GM19438 (cell line): ENCODE data around the gene TBK1.
A peak's percentile ranks its signal among the peaks of the same experiment; 100 is the strongest.

Source experiments
- ATAC-seq: cut with Tn5 transposase; IDR thresholded peaks from one replicate; pipeline ENCODE4 v1.9.1; 2021; ENCODE audit warnings: low read depth; ENCODE audit not compliant: unreplicated experiment

The TBK1 gene

DNA sequence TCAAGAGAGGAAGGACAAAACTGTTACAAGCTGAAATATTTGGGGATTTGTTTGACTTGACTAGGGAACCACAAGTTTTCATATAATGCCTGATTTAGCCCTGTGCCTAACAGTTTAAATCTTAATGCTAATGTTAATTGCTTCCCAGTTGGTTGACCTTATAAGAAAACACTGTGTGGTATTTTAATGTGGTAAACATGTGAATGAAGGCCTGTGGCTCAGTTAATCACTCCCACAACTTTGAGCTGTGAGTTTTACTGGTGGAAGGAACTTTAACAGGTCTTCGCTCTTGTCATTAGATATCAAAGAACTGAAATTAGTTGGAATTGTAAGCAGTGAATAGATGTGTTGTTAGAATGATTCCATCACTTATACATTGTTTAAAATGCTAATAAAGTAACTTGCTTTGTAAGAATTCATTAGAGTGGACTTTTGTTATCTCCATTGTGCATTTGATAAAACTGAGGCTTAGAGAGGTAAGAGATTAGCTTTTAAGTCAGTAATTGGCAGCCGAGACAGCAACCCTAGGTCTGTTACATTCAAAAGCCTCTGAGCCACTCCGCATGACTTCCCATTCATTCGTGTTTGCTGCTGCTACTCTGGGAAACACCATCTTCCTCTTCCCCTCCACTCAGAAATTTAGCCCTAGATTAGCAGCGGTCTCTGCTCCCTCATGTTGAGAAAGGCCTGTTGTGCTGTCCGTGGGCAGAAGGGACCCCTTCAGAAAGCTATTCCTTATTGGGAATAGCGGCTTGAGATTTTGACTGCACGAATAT lies 1.0 kb upstream of the TBK1 start:
- ATAC-seq = no peak

GRCh38 chr12:64452559-64453329 lies 824 bp downstream of the TBK1 start:
- no peak for ATAC-seq

DNA sequence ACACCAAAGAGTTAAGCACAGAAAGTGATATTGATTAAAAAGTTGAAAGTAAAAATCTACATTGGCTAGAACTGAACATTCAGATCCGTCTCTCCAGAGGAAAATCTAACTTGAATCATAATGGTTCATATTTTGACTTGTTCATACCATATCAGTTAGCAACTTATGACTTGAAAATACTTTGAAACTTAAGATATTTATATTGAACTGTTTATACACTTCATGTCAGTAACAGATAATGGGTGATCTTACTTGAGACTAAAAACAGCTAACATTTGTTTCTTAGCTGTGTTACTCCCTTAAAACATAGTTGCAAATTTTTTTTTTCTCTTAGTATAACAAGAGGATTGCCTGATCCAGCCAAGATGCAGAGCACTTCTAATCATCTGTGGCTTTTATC lies 3.6 kb downstream of the TBK1 start:
- no peak for ATAC-seq

GRCh38 chr12:64456119-64456518 lies 4.2 kb downstream of the TBK1 start:
- ATAC-seq = no peak

DNA sequence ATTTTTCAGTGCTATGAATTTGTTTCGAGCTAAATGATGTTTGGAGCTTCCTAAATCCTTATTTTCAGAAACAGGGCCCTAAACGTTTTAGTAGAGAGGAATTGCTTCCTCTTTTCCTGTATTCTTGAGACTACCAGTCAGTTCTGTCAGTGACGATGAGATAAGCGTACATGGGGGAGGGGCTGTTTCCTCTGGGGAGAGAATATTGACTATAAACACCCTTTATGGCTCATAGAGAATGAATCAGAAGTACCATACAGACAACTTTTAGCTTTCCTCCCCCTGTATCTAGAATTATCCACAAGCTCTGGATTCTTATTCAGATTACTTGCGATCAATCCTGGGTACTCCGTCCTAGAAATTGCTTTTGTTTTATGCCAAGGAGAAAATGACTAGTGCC lies 5.1 kb downstream of the TBK1 start:
- no peak for ATAC-seq

GRCh38 chr12:64457466-64457865 lies 5.5 kb downstream of the TBK1 start:
- peak; percentile 71 for ATAC-seq

DNA sequence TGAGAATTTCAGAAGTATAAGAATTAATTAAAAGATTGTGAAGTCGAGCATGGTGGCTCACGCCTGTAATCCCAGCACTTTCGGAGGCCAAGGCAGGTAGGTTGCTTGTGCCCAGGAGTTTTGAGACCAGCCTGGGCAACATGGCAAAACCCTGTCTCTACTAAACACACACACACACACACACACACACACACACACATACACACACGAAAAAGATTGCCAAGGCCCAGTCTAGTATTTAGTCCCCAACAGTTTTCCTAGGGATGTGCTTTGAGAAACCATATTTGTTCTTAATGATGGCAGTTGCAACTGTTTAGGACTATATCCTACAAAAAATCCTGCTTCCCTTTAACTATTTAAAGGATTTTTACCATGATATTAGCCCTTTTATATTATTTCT lies 6.0 kb downstream of the TBK1 start:
- no peak for ATAC-seq

DNA sequence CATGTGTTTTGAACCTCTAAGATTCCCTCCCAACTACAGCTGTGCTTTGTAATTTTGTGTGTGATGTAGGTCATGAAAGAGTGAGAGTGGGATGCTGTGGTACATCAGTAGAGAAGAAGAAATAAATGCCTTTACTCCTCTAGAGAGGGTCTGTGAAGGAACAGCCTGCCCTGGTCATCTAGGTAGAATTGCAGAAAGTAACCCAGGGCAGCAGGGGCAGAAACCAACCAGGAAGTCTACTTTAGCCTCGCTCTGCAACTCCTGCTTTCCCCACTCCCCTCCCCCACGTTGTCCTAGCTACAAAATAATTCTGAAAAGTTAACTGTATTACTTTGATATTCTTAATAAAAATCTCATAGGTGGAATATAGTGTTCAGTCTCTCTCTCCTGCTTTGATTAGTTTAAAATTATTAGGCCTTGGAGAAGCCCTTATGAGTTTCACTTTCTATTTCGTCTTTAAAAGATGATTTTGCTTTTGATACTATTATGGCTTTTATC lies 7.5 kb downstream of the TBK1 start:
- ATAC-seq = peak; percentile 43

DNA sequence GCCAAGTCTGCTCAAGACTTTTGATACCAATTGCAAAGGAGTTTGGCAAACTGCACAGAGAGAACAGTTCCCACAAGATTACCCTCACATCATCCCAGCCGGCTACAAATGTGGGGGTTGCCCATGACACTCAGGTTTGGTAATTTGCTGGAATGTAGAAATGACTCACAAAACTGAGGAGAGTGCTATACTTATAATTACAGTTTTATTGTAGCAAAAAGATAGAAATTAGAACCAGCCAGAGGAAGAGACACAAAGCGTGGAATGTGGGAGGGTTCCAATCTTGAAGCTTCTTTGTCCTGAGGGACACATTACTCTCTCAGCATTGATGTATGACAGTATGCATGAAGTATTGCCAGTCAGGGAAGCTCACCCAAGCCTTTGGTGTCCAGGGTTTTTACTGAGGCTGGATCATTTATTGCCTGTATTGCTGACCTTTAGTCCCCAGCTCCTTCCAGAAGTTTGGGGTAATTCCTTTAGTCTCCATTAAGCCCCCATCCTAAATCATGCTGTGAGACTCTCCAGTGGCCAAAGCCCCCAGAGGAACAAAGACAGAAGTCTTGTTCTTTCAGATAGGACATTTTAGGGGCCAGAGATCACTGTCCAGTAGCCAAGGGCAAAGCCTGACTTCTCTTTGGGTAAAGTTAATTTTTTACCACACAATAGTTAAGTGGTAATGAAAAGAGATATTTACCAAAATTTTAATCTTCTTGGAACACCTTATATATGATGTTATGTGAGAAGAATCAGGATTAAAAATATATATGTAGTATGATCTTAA lies 9.9 kb downstream of the TBK1 start:
- no peak for ATAC-seq

- ATAC-seq = no peak
Measured at GRCh38 chr12:64466178-64466577, 14.3 kb downstream of the TBK1 start.

- ATAC-seq = no peak
Measured at GRCh38 chr12:64468966-64469365, 17.0 kb downstream of the TBK1 start.

GRCh38 chr12:64469455-64470142 lies 17.7 kb downstream of the TBK1 start:
- no peak for ATAC-seq

DNA sequence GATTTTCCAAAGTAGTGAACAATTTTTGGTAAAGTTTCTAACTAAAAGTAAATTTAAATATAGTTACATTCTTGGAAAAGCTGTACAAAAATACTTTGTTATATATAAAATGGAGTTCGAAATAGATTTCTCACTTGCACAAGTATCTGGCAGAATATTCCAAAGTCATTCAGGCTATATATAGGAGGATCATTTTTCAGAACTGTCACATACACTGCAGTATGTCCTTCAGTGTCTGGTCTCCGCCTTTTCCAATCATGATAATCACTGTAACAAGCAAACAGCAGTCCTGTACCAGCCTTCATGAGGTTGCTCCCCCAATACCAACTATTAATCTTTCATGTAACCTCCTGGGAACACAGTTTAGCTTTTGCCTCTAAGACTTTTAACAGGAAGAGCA lies 18.6 kb downstream of the TBK1 start:
- ATAC-seq = no peak

GRCh38 chr12:64473176-64473575 lies 21.3 kb downstream of the TBK1 start:
- ATAC-seq = no peak

DNA sequence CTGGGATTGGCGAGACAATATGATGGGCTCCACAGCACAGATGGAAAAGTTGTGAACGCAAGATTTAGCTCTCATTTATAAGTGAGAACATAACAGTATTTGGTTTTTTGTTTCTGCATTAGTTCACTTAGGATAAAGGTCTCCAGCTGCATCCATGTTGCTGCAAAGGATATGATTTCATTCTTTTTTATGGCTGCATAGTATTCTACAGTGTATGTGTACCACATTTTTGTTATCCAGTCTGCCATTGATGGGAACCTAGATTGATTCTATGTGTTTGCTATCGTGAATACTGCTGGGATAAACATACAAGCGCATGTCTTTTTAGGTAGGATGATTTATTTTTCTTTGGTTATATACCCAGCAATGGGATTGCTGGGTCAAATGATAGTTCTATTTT lies 23.6 kb downstream of the TBK1 start:
- ATAC-seq = no peak

DNA sequence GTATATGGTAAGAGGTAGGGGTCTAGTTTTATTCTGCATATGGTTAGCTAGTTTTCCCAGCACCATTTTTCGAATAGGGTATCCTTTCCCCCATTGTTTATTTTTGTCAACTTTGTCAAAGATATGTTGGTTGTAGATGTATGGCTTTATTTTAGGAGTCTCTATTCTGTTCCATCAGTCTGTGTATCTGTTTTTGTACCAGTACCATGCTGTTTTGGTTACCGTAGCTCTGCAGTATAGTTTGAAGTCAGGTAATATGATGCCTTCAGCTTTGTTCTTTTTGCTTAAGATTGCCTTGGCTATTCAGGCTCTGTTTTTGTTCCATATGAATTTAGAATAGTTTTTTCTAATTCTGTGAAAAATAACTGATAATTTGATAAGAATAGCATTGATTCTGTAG lies 24.9 kb downstream of the TBK1 start:
- no peak for ATAC-seq

DNA sequence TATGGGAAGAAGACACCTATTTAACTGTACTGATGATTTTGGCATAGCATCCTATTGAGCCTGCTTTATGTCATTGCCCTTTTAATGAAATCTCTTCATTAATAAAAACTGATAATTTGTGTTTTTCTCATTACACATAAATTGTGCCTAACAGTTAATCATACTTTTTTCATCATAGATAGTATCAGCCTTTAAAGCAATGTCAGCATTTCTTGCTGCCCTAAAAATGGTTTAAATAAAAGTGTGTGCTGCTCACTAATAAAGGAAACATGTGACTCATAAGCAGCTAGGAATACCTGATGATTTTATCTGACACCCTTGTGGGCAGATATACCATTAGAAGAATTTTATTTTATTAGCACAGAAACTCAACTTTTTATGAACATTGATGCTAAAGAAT lies 26.7 kb downstream of the TBK1 start:
- no peak for ATAC-seq

DNA sequence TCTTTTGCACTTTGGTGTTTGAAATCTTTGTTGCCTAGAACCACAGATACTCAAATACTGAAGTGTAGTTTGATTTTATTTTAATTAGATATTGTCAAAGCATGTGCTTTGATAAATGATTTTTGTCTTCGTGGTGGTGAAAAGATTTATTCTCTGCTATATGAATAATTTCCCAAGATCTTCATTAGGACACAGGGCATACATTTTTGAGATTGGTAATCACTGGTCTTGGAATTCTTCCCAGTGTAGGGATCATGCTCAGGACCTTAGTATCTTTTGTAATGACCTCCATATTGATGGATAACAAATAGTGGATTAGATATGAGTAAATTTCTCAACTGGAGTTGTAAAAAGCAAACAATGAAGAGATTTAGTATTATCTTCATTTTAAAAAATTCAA lies 28.2 kb downstream of the TBK1 start:
- ATAC-seq = no peak

DNA sequence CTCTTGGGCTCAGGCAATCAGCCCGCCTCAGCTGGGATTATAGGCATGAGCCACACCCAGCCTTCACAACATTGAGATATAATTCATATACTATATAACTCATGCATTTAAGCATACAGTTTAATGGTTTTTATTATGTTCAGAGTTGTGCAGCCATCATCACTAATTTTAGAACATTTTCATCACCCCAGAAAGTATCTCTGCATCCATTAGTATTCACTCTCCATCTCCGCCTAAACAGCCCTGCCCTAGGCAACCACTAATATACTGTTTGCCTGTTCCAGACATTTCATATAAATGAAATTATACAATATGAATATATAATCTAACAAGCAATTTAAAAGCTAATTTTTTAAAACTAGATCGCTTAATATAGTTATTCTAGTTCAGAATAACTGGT lies 34.7 kb downstream of the TBK1 start:
- no peak for ATAC-seq

- ATAC-seq = no peak
Measured at GRCh38 chr12:64491718-64492117, 39.8 kb downstream of the TBK1 start.

DNA sequence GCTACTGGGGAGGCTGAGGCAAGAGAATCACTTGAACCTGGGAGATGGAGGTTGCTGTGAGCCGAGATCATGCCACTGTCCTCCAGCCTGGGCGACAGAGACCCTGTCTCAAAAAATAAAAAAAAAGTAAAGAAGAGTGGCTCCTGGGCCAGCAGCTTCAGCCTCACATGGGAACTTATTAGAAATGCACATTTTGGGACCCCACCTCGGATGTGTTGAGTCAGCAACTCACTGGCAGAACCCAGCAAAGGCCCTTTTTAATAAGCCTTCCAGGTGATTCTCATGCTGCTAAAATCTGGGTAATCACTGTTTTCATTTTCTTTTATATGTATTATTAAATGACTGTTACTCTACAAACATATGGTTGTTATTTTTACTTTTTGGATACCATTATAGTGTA lies 41.6 kb downstream of the TBK1 start:
- no peak for ATAC-seq
